Measurements from ENCODE around the gene MARS1.

- TF ChIP-seq, protein P1, sequence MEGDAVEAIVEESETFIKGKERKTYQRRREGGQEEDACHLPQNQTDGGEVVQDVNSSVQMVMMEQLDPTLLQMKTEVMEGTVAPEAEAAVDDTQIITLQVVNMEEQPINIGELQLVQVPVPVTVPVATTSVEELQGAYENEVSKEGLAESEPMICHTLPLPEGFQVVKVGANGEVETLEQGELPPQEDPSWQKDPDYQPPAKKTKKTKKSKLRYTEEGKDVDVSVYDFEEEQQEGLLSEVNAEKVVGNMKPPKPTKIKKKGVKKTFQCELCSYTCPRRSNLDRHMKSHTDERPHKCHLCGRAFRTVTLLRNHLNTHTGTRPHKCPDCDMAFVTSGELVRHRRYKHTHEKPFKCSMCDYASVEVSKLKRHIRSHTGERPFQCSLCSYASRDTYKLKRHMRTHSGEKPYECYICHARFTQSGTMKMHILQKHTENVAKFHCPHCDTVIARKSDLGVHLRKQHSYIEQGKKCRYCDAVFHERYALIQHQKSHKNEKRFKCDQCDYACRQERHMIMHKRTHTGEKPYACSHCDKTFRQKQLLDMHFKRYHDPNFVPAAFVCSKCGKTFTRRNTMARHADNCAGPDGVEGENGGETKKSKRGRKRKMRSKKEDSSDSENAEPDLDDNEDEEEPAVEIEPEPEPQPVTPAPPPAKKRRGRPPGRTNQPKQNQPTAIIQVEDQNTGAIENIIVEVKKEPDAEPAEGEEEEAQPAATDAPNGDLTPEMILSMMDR (IDR thresholded peaks at IDR 0.05) = no peak
- TF ChIP-seq POLR2A (IDR thresholded peaks at IDR 0.05) = no peak
Measured at GRCh38 chr12:57476162-57476992, 11.5 kb upstream of the MARS1 start.
